GM12891 (cell line): ENCODE results near the gene VMO1.

Experiments
- POLR2A ChIP-seq: IDR thresholded peaks from 2 replicates; pipeline ENCODE4 v1.6.1; 2011; ENCODE audit warnings: low read depth, low read length, control low read depth
- POLR2AphosphoS5 ChIP-seq: IDR thresholded peaks from 2 replicates; pipeline ENCODE4 v1.6.1; 2011; ENCODE audit warnings: low read depth, low read length, control low read depth

DNA sequence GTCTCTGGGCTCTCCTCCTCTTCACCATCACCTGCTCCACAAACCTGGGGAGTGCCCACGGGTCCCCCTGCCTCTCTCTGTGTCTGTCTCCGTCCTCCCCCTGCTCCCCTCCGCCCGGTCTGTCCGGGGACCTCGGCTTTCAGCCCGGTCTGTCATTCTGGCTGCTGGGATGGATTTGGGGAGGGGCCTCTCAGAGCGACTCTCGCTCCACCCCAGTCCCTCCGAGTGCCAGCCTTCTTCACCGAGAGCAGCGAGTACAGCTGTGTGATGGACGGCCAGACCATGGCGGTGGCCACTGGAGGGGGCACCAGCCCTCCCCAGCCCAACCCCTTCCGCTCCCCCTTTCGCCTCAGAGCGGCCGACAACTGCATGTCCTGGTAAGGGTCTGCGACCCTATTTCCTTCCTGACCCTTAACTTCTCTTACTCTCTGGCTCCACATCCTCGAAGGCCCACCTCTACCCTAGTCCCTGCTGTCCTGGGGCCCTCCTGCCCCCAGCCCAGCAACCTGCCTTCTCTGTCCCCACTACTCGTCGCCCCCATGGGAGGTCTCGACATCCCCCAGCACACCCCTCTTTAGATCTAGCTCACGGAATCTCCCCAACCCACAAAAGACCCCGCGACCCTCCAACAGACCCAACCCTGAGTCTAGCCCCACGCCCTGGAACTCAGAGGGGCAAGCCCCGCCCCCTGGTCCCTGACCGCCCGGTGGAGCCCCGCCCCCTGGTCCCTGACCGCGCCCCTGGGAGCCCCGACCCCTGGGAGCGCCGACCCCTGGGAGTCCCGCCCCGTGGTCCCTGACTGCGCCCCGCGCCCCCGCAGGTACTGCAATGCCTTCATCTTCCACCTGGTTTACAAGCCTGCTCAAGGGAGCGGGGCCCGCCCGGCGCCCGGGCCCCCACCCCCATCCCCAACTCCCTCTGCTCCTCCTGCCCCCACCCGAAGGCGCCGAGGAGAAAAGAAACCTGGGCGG, 40.9 kb downstream of the VMO1 start:
- TF ChIP-seq POLR2AphosphoS5 = no peak
- TF ChIP-seq POLR2A = no peak
